Panc1 (cell line): ENCODE data around the gene ADAP2. TPM values are rescaled to one million over a fixed set of nuclear protein-coding genes. Genes with fewer than 3 reads are reported as not detected.

Source experiments
- ATAC-seq: fragments of 200-7000 bp; cut with Tn5 transposase; 2 replicates; pipeline ENCODE4 v1.9.1; 2020; ENCODE audit warnings: mild to moderate bottlenecking, moderate library complexity
- BruUV-seq: library from RNA; stranded (reverse); fragments of 400-500 nt; replicated peaks from 2 replicates; lab custom pipeline; 2021; lab: Mats Ljungman, UMichigan
- CTCF ChIA-PET: fragments of 300-600 bp; sonication (Branson Sonifier 250); formaldehyde crosslinking; loops from one replicate; lab custom pipeline; 2022; ENCODE audit warnings: antibody characterized with exemption; lab: Charles Lee
- POLR2A ChIA-PET: fragments of 300-600 bp; sonication (Branson Sonifier 250); formaldehyde crosslinking; loops from one replicate; lab custom pipeline; 2022; ENCODE audit warnings: antibody characterized with exemption; lab: Charles Lee
- DNase-seq: peaks from one replicate; pipeline ENCODE4 v3.0.0-alpha.2; 2010; ENCODE audit warnings: low read depth, low spot score
- H3K27ac ChIP-seq: 2 replicates; pipeline ENCODE4 v1.5.1; 2011; ENCODE audit warnings: mild to moderate bottlenecking, low read length, inconsistent platforms
- H3K27me3 ChIP-seq: fragments of 200-500 bp; sonication (Bioruptor generic); 2 replicates; pipeline ENCODE4 v1.6.0; 2014; ENCODE audit warnings: low read length, inconsistent platforms; ENCODE audit not compliant: control insufficient read depth, insufficient read depth
- H3K36me3 ChIP-seq: fragments of 200-500 bp; sonication (Bioruptor generic); 2 replicates; pipeline ENCODE4 v1.5.1; 2014; ENCODE audit warnings: inconsistent platforms, mild to moderate bottlenecking, low read length, moderate library complexity; ENCODE audit not compliant: control insufficient read depth, insufficient read depth
- H3K4me1 ChIP-seq: 2 replicates; pipeline ENCODE4 v1.5.1; 2011; ENCODE audit warnings: inconsistent platforms, mild to moderate bottlenecking, low read length, moderate library complexity; ENCODE audit not compliant: control insufficient read depth, insufficient read depth
- H3K4me3 ChIP-seq, 2 experiments: 2 replicates each; pipeline ENCODE4 v1.5.1; 2011 to 2012; ENCODE audit warnings: low read depth in 2 of 2, low read length in 2 of 2, mild to moderate bottlenecking in 2 of 2, inconsistent platforms in 1 of 2, moderate library complexity in 1 of 2
- H3K9me3 ChIP-seq: fragments of 200-500 bp; sonication (Bioruptor generic); 2 replicates; pipeline ENCODE4 v1.5.1; 2014; ENCODE audit warnings: low read depth, mild to moderate bottlenecking, inconsistent platforms, low read length, moderate library complexity; ENCODE audit not compliant: control insufficient read depth, insufficient read depth
- CTCF ChIP-seq: fragments of 450-650 bp; IDR thresholded peaks from 2 replicates; pipeline ENCODE4 v1.5.1; 2017; ENCODE audit warnings: mild to moderate bottlenecking
- POLR2AphosphoS5 ChIP-seq: IDR thresholded peaks from 2 replicates; pipeline ENCODE4 v1.6.1; 2012; ENCODE audit warnings: mild to moderate bottlenecking, low read depth, low read length, moderate library complexity
- REST ChIP-seq, 2 experiments: IDR thresholded peaks; 2 replicates each; pipeline ENCODE4 v1.6.1; 2011 to 2012; ENCODE audit warnings: low read depth in 2 of 2, control low read depth in 1 of 2, low read length in 1 of 2, mild to moderate bottlenecking in 1 of 2, moderate library complexity in 1 of 2; ENCODE audit not compliant: insufficient read depth in 1 of 2
- SIN3A ChIP-seq: IDR thresholded peaks from 2 replicates; pipeline ENCODE4 v1.6.1; 2012; ENCODE audit warnings: low read depth, mild to moderate bottlenecking, low read length, moderate library complexity, borderline replicate concordance; ENCODE audit not compliant: insufficient read depth
- TCF7L2 ChIP-seq: IDR thresholded peaks from 2 replicates; pipeline ENCODE4 v1.6.1; 2011; ENCODE audit warnings: mild to moderate bottlenecking, low read depth, low read length, inconsistent platforms
- in situ Hi-C: cut with HindIII; loops from 2 replicates; pipeline ENCODE4 v1.10.0; 2016; ENCODE audit warnings: low sequenced_read_pairs, low pct_unique_long_range_greater_than_20kb
- intact Hi-C: fragments of 100-400 bp; cut with micrococcal nuclease; formaldehyde crosslinking; loops from one replicate; pipeline ENCODE4 v1.10.0; 2022; ENCODE audit not compliant: unreplicated experiment
- total RNA-seq: library from RNA; stranded (reverse); gene quantifications from one replicate; pipeline ENCODE4 v1.2.1, GENCODE V29; 2021; ENCODE audit not compliant: unreplicated experiment

Gene ADAP2
- total RNA-seq, 1 experiment from 2014 or later: 2.4 TPM

GRCh38 chr17:30927756-30928155, 6.0 kb downstream of the ADAP2 start:
- Histone ChIP-seq H3K9me3 (no peaks in the 10 kb centered on the region), H3K27me3 (0 out of 2 replicates have a peak, but pooled peaks cover 2% of the 10 kb centered on the region), H3K36me3 (no peaks in the 10 kb centered on the region), H3K4me1 (no peaks in the 10 kb centered on the region), H3K4me3 (no peak overlapping the region), H3K27ac (no peak overlapping the region)
- ATAC-seq (no peak), DNase-seq (no peak)
- no TSS peak for BruUV-seq
- intact Hi-C loops (no loop called here), in situ Hi-C loops (no loop called here)
- CTCF ChIA-PET: no interaction called here
- POLR2A ChIA-PET: no interaction called here
- TF ChIP-seq CTCF (no peak), REST (IDR thresholded peaks at IDR 0.05; ENCODE audit: insufficient read depth in 1 of 2, low read depth in 2 of 2, low read length in 1 of 2) (no peak), POLR2AphosphoS5 (no peak), TCF7L2 (no peak), SIN3A (no peak)

GRCh38 chr17:30928584-30928983, 6.8 kb downstream of the ADAP2 start:
- Histone ChIP-seq H3K4me1 (no peaks in the 10 kb centered on the region), H3K27me3 (no peaks in the 10 kb centered on the region), H3K4me3 (no peak overlapping the region), H3K27ac (no peak overlapping the region), H3K9me3 (no peaks in the 10 kb centered on the region), H3K36me3 (no peaks in the 10 kb centered on the region)
- TF ChIP-seq SIN3A: no peak
- TF ChIP-seq REST (IDR thresholded peaks at IDR 0.05; ENCODE audit: insufficient read depth in 1 of 2, low read depth in 2 of 2, low read length in 1 of 2): no peak
- no peak for TF ChIP-seq CTCF
- no peak for TF ChIP-seq POLR2AphosphoS5
- no peak for TF ChIP-seq TCF7L2
- ChIA-PET CTCF (no interaction called here), POLR2A (no interaction called here)
- ATAC-seq (no peak), DNase-seq (no peak)
- BruUV-seq: no TSS peak
- intact Hi-C loops (no loop called here), in situ Hi-C loops (no loop called here)
